A673 (cell line): ENCODE results near the gene RASSF4. TPM values are rescaled to one million over a fixed set of nuclear protein-coding genes. Genes with fewer than 3 reads are reported as not detected.

ENCODE experiments used
- BruUV-seq: library from RNA; stranded (reverse); fragments of 400-500 nt; replicated peaks from 2 replicates; lab custom pipeline; 2021; lab: Mats Ljungman, UMichigan
- CTCF ChIA-PET: fragments of 300-600 bp; sonication (Branson Sonifier 250); formaldehyde crosslinking; loops from one replicate; lab custom pipeline; 2022; ENCODE audit warnings: antibody characterized with exemption; lab: Charles Lee
- POLR2A ChIA-PET: fragments of 300-600 bp; sonication (Branson Sonifier 250); formaldehyde crosslinking; loops from one replicate; lab custom pipeline; 2022; ENCODE audit warnings: antibody characterized with exemption; ENCODE audit not compliant: low non-redundant PET; lab: Charles Lee
- DNase-seq: peaks from one replicate; pipeline ENCODE4 v3.0.0-alpha.2; 2015; ENCODE audit warnings: low spot score
- H3K27ac ChIP-seq: fragments of 200-600 bp; sonication (generic); 2 replicates; pipeline ENCODE4 v1.5.1; 2016; ENCODE audit warnings: mixed run types, low read depth, mild to moderate bottlenecking, mixed read lengths, antibody characterized with exemption, low read length; ENCODE audit not compliant: poor library complexity, severe bottlenecking
- H3K27me3 ChIP-seq: fragments of 200-600 bp; sonication (generic); replicated peaks from 2 replicates; pipeline ENCODE4 v1.6.1; 2017; ENCODE audit warnings: mixed run types, low read depth, mild to moderate bottlenecking, mixed read lengths, antibody characterized with exemption, low read length; ENCODE audit not compliant: insufficient read depth, poor library complexity
- H3K36me3 ChIP-seq: fragments of 200-600 bp; sonication (generic); 2 replicates; pipeline ENCODE4 v1.6.1; 2016; ENCODE audit warnings: mixed run types, mild to moderate bottlenecking, mixed read lengths, antibody characterized with exemption, low read length; ENCODE audit not compliant: insufficient read depth, poor library complexity, severe bottlenecking
- H3K4me1 ChIP-seq: fragments of 200-600 bp; sonication (generic); 2 replicates; pipeline ENCODE4 v1.6.1; 2017; ENCODE audit warnings: mixed run types, mild to moderate bottlenecking, mixed read lengths, antibody characterized with exemption, low read length; ENCODE audit not compliant: insufficient read depth, poor library complexity, severe bottlenecking
- H3K4me3 ChIP-seq: fragments of 200-600 bp; sonication (generic); 2 replicates; pipeline ENCODE4 v1.5.1; 2016; ENCODE audit warnings: low read depth, mixed run types, mild to moderate bottlenecking, mixed read lengths, low read length; ENCODE audit not compliant: poor library complexity, severe bottlenecking
- H3K9me3 ChIP-seq: fragments of 200-600 bp; sonication (generic); 2 replicates; pipeline ENCODE4 v1.6.1; 2016; ENCODE audit warnings: mixed run types, low read depth, mild to moderate bottlenecking, mixed read lengths, antibody characterized with exemption, low read length; ENCODE audit not compliant: poor library complexity, severe bottlenecking
- EZH2 ChIP-seq: fragments of 200-600 bp; sonication (generic); IDR thresholded peaks from 2 replicates; pipeline ENCODE4 v1.6.1; 2017; ENCODE audit warnings: borderline replicate concordance, low read depth, mild to moderate bottlenecking, mixed read lengths, antibody characterized with exemption, low read length; ENCODE audit not compliant: poor library complexity, severe bottlenecking
- intact Hi-C: fragments of 100-400 bp; cut with micrococcal nuclease; formaldehyde crosslinking; loops from one replicate; pipeline ENCODE4 v1.10.0; 2022; ENCODE audit not compliant: unreplicated experiment
- total RNA-seq: library from RNA; stranded (reverse); gene quantifications from 2 replicates; pipeline ENCODE4 v1.2.3, GENCODE V29; 2021
- TF ChIP-seq, protein P1 (sequence below): fragments of 300-800, 200-600 bp; sonication (generic); conservative IDR thresholded peaks from 2 replicates; pipeline ENCODE4 v1.5.1; 2017; ENCODE audit warnings: low read depth, mild to moderate bottlenecking, antibody characterized with exemption, low read length, moderate library complexity, mixed read lengths

Gene RASSF4
- total RNA-seq, 1 experiment from 2014 or later = 0.71 TPM

DNA sequence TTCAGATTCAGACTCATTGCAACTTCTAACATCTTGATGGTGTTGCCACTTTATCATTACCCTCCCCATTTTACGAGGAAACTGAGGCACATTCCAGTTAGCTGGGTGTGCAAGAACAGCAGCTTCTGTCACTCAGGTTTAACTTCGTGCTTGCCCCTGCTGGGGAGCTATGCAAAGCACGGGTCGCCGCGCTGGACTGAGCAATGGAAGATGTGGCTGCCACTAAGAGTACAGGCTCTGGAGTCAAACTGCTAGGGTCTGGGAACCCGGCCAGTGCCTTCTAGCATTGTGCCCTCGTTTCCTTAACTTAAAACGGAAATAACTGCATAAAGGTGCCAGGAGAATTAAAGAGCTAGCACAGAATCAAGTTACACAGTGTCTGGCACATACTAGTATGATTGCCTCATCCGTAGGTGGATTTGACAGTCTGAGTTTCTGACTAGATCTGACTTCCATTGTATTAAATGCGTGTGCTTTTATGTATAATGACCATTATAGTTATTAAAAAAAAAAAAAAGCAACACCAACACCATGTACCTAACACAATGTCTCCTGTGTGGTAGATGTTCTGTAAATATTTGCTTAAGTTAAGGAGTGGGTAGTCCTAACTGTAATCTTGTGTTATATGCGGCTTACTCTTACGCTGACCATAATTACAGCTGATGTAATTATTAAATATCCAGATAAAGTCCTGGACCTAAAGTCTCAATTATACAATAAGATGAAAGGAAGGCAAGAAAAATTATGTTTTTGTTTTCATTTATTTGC is 42.0 kb downstream of the RASSF4 start:
- CTCF ChIA-PET = no interaction called here

DNA sequence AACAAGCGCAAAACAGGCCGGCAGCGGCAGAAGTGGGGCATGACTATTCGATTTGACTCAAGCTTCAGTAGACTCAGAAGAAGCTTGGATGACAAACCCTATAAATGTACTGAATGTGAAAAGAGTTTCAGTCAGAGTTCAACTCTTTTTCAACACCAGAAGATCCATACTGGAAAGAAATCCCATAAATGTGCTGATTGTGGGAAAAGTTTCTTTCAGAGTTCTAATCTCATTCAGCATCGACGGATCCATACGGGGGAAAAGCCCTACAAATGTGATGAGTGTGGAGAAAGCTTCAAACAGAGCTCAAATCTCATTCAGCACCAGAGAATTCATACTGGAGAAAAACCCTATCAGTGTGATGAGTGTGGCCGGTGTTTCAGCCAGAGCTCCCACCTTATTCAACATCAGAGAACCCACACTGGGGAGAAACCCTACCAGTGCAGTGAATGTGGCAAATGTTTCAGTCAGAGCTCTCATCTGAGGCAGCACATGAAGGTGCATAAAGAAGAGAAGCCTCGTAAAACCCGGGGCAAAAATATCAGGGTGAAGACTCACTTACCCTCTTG is 43.9 kb downstream of the RASSF4 start:
- Histone ChIP-seq H3K4me1 (peaks cover 12% of the 10 kb centered on the region), H3K36me3 (peaks cover 27% of the 10 kb centered on the region), H3K4me3 (no peak overlapping the region), H3K27me3 (no peaks in the 10 kb centered on the region), H3K9me3 (peaks cover 6% of the 10 kb centered on the region), H3K27ac (no peak overlapping the region)
- DNase-seq = no peak
- no TSS peak for BruUV-seq
- TF ChIP-seq EZH2 = no peak
- TF ChIP-seq, protein P1, sequence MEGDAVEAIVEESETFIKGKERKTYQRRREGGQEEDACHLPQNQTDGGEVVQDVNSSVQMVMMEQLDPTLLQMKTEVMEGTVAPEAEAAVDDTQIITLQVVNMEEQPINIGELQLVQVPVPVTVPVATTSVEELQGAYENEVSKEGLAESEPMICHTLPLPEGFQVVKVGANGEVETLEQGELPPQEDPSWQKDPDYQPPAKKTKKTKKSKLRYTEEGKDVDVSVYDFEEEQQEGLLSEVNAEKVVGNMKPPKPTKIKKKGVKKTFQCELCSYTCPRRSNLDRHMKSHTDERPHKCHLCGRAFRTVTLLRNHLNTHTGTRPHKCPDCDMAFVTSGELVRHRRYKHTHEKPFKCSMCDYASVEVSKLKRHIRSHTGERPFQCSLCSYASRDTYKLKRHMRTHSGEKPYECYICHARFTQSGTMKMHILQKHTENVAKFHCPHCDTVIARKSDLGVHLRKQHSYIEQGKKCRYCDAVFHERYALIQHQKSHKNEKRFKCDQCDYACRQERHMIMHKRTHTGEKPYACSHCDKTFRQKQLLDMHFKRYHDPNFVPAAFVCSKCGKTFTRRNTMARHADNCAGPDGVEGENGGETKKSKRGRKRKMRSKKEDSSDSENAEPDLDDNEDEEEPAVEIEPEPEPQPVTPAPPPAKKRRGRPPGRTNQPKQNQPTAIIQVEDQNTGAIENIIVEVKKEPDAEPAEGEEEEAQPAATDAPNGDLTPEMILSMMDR = no peak
- ChIA-PET CTCF (no interaction called here), POLR2A (no interaction called here)
- intact Hi-C loops = loop anchor here (10.0 kb wide), 1 partner anchor 671 kb away; the partner anchor contains the start of gene ZFAND4

More for the DNA sequence above, 42.0 kb downstream of the RASSF4 start:
- Histone ChIP-seq H3K27ac (peak overlapping the region; percentile 87), H3K4me3 (peak overlapping the region; percentile 55), H3K4me1 (peaks cover 9% of the 10 kb centered on the region), H3K9me3 (peaks cover 6% of the 10 kb centered on the region), H3K27me3 (no peaks in the 10 kb centered on the region), H3K36me3 (peaks cover 27% of the 10 kb centered on the region)
- peak; percentile 74 for DNase-seq
- no TSS peak for BruUV-seq
- TF ChIP-seq, protein P1 = 0 out of 2 replicates have a peak, but pooled peaks have one; percentile 20
- TF ChIP-seq EZH2 = no peak
- POLR2A ChIA-PET = no interaction called here
- intact Hi-C loops = loop anchor here (10.0 kb wide), 1 partner anchor 673 kb away; the partner anchor contains the start of gene ZFAND4

DNA sequence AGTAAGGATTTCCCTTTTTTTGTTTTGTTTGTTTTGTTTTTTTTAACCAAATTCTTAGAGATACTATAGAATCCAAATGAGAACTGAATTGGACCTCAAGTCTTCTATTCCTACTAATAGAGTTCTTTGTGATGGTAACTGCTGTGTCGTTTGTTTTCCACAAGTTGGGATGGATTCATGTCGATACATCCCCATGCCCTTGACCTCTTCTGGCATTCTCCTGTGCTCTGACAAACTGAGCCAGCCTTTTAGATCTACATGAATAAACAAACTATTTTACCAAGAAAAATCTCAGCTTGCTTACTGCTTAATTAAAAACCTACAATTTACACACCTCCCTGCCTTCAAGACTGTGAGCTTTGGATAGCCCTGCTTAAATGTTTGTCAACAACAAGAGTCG is 45.1 kb downstream of the RASSF4 start:
- CTCF ChIA-PET = no interaction called here

More for the DNA sequence above, 45.1 kb downstream of the RASSF4 start:
- no TSS peak for BruUV-seq
- TF ChIP-seq EZH2 = no peak
- TF ChIP-seq, protein P1 = no peak
- Histone ChIP-seq H3K4me1 (peaks cover 12% of the 10 kb centered on the region), H3K9me3 (peaks cover 6% of the 10 kb centered on the region), H3K27ac (no peak overlapping the region), H3K4me3 (no peak overlapping the region), H3K27me3 (no peaks in the 10 kb centered on the region), H3K36me3 (peaks cover 27% of the 10 kb centered on the region)
- intact Hi-C loops = loop anchor here (5.0 to 10.0 kb wide), 3 partner anchors 233 to 670 kb away; partner anchors contain the start of gene ZFAND4
- POLR2A ChIA-PET = no interaction called here
- DNase-seq = no peak
